ENCODE results near the gene CCDC187.

CCDC187 gene

DNA sequence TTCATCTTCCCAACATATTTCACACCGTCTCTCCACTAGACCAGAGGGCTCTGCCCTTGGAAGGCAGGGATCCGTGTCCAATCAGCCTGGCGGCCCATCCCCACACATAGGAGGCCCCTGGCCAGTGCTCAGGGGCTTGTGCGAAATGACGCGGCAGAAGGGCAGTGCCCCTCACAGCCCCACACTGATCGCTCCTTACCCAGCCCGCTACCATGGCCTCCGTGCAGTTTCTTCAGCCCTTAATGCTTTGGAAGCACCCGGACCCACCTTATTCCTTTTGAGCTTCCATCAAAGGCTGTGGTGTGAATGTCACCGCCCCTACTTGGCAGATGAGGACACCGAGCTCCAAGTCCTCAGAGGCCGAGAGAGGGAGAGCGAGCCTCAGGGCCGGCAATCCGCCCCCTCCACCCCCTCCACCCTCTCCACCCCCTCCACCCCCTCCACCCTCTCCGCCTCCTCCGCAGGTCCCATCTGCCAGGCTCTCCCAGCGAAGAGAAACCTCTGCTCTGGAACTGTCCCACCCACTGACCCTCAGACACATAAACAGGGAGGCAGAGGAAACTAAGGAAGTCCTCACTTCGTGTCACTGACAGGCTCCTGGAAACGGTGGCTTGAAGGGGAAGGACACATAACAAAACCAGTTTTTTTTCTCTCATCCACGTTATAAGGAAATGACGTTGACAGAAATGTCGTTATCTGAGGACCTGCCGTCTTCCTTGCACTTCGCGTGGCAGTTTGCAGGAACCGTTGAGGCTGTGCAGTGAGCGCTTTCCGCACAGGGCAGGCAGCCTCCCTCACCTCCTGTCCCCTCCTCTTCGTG, 72.2 kb downstream of the CCDC187 start:
- ChIA-PET POLR2A (ENCODE audit: low non-redundant PET) (no interaction called here), CTCF (no interaction called here)
- no peak for DNase-seq (ENCODE audit: low spot score)
- no peak overlapping the region for H3K27ac ChIP-seq
- TF ChIP-seq, protein P1, sequence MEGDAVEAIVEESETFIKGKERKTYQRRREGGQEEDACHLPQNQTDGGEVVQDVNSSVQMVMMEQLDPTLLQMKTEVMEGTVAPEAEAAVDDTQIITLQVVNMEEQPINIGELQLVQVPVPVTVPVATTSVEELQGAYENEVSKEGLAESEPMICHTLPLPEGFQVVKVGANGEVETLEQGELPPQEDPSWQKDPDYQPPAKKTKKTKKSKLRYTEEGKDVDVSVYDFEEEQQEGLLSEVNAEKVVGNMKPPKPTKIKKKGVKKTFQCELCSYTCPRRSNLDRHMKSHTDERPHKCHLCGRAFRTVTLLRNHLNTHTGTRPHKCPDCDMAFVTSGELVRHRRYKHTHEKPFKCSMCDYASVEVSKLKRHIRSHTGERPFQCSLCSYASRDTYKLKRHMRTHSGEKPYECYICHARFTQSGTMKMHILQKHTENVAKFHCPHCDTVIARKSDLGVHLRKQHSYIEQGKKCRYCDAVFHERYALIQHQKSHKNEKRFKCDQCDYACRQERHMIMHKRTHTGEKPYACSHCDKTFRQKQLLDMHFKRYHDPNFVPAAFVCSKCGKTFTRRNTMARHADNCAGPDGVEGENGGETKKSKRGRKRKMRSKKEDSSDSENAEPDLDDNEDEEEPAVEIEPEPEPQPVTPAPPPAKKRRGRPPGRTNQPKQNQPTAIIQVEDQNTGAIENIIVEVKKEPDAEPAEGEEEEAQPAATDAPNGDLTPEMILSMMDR (conservative IDR thresholded peaks at IDR 0.05; ENCODE audit: low read depth), result no peak

DNA sequence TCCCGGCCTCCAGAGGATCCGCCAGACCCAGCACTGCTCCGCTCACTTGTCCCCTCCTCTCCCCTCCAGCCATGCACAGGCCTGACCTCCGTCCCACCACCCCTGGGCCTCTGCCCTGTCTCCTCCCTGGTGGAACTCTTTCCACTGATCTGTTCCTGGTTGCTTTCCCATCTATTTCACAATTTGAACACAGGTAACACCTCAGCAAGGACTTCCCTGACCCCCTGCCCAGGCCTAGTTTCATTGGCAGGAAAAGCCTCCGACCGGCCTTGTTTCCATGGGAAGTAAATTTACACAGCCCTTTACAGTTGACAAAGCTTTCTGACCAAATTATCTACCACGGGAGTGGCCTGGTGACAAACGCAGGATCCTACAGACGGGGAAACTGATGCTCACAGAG, 73.1 kb downstream of the CCDC187 start:
- CTCF ChIA-PET, result no interaction called here
- TF ChIP-seq, protein P1 (conservative IDR thresholded peaks at IDR 0.05; ENCODE audit: low read depth), result no peak
- POLR2A ChIA-PET (ENCODE audit: low non-redundant PET), result no interaction called here
- H3K27ac ChIP-seq, result peak overlapping the region; percentile 80
- DNase-seq (ENCODE audit: low spot score), result no peak

DNA sequence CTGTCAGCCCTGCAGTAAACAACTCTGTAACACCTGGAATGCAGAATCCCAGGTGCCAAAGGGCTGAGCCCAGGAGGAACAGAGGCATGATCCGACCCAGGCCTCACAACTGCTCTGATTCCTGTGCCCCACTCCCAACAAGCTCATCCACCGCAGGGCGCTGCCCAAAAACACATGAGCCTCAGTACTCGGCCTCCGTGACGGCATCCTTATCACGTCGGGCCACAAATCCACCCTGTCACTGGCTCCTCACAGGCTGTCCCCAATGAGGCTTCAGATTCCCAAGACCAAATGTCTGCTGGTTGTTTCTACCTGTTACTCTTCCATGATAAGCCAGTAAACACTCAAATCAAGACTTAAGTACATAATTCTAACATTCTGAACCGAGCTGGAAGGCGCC, 73.5 kb downstream of the CCDC187 start:
- POLR2A ChIA-PET (ENCODE audit: low non-redundant PET), result no interaction called here
- TF ChIP-seq, protein P1 (conservative IDR thresholded peaks at IDR 0.05; ENCODE audit: low read depth), result no peak
- DNase-seq (ENCODE audit: low spot score), result no peak
- peak overlapping the region; percentile 80 for H3K27ac ChIP-seq
- CTCF ChIA-PET, result no interaction called here

DNA sequence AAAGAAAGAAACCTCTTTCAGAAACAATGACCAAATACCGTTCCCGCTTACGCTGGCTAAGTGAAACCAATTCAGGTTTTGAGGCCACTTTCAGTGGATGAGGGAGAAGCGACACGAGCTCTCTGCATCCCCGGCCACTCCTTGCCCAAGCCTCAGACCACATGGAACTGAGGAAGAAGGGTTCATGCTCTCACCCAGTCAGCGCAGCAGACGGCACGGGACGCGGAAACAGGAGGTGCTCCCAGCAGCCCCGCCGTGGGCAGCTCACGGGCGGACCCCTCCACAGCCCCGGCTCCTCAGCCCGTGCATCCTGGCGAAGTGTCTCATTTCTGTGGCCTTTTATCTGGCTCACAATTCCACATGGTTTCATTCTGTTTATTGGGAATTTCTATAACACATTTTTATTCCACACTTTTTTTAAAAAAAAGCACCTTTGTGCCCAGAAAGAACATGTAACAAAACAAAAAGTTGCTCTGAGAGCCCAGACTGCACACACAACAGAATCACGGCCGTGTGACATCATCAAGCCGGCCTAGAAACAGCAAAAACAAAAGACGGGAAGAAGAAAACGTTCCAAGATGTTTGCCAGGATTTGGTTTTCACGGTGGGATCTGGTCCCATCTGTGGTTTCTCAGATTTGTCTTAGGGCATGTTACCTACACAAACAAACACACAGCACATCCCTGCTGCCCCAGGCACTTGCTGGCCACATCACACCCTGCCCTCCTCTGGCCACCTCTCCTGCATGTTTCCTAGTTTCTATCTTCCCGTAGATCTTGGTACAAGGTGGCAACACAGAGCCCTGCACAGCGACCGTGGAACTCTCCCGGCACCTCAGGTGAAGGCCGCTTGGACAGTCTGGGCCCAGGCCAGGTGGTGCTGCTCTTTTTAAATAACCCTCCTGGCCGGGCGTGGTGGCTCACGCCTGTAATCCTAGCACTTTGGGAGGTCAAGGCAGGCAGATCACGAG, 74.5 kb downstream of the CCDC187 start:
- DNase-seq (ENCODE audit: low spot score), result no peak
- H3K27ac ChIP-seq, result peak overlapping the region; percentile 80
- ChIA-PET POLR2A (ENCODE audit: low non-redundant PET) (no interaction called here), CTCF (interaction anchor here (0.6 kb wide), 1 partner anchor 109 kb away, joined by 3 read pairs; no protein-coding TSS in a partner anchor)
- TF ChIP-seq, protein P1 (conservative IDR thresholded peaks at IDR 0.05; ENCODE audit: low read depth), result no peak

DNA sequence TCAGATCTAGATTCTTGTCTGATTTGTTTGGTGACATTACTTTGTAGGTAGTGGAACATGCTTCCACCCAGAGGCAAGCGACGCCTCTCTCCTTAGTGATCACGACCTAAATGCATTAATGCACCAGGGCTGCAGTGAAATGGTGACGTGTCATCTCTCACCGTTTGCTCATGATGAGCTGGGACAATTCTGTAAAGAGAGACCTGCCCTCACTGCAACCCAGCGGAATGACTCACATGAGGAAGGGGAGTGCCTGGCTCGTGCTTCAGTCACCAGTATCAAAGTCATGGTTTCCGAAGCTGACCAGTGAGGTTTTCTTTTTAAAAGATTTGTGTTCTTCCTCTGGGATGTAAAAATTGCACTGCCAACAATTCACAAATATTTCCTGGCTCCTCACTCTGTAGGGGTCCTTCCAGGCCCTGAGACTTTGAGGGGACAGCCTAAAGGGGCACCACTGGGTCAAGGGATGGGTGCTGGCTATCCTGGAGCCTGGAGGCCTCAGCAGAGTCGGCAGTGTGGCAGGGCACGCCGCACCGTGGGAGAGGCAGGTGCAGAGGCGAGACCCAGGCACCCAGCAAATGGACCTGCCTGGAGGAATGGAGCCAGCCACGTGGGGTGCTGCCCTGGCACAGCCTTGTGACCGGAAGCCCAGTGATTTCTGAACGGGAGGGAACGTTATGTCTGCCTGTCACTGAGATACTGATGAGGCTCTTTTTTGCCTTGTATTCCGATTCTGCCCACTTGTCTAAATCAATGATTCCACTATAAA, 75.6 kb downstream of the CCDC187 start:
- POLR2A ChIA-PET (ENCODE audit: low non-redundant PET), result no interaction called here
- peak; percentile 96 for DNase-seq (ENCODE audit: low spot score)
- CTCF ChIA-PET, result interaction anchor here (0.6 to 1.4 kb wide), 4 partner anchors 10 to 110 kb away, joined by 3 to 4 read pairs (median 3); no protein-coding TSS in a partner anchor
- TF ChIP-seq, protein P1 (conservative IDR thresholded peaks at IDR 0.05; ENCODE audit: low read depth), result no peak
- H3K27ac ChIP-seq, result peak overlapping the region; percentile 80
